Measurements from ENCODE around the gene FBLN5.
"Not testable (repeated sequence)": the region's sequence is repeated elsewhere in the genome, so short reads cannot be mapped to it uniquely, and the experiment has no call there.

FBLN5 gene

DNA sequence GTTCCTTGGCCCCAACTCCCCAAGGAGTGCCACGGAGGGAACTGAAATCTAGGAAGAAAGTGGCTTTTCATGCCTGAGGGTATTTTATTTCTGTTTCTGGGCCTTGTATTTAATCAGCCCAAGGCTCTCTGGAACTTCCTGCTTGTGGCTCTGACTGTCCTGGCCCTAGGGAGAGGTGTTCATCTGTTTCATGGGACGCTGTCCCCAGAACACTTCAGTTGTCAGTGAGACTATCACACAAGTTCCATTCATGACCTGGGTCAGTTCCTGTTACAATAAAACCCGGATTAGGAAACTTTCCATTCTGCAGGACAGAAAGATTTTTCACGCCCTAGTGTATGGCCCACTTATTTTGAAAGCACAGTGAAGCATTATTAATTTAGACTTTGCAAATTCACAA is 61.7 kb downstream of the FBLN5 start:
- DNase-seq (ENCODE audit: low read depth in 1 of 2, low spot score in 1 of 2) = no peak

GRCh38 chr14:91885113-91885712 is 62.3 kb downstream of the FBLN5 start:
- no peak for DNase-seq (ENCODE audit: low read depth in 1 of 2, low spot score in 1 of 2)

- DNase-seq (ENCODE audit: low read depth in 1 of 2, low spot score in 1 of 2) = no peak
Observed at GRCh38 chr14:91884664-91885063, 62.8 kb downstream of the FBLN5 start.

DNA sequence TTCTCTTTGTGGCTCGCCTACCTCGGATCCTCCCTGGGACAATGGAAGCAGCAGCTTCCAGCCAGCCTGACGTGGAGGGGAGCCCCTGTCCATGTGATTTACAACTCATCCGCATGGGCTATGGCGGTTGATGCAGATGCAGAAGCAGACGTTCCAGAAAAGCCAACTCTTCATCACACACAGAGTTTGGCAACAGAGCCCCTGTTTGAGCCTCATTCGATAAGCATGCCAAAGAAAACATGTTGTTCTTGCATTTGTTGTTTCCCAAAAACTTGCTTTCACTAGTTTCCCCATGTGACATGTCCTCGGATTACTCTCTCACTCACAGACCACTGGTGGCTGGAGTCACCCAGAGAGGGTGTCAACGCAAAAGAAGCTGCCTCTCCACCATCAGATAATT is 63.7 kb downstream of the FBLN5 start:
- no peak for DNase-seq (ENCODE audit: low read depth in 1 of 2, low spot score in 1 of 2)

DNA sequence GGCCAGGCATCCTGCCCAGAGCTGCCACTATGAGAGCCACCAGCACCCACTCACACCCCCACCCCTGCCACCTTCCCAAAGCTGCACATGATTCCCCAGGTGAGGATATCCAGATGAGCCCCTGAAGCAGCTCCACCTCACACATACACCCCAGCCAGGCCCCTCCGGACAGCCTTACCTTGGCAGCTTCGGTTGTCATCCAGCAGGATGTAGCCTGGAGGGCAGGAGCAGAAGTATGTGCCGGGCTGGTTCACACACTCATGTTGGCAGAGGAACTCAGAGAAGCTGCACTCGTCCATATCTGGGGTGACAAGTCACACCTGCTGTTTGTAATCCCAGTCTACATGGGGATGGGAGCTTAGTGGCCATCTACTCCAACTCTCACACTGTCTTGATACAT is 64.7 kb downstream of the FBLN5 start:
- no peak for DNase-seq (ENCODE audit: low read depth in 1 of 2, low spot score in 1 of 2)

GRCh38 chr14:91882369-91882768 is 65.1 kb downstream of the FBLN5 start:
- no peak for DNase-seq (ENCODE audit: low read depth in 1 of 2, low spot score in 1 of 2)

DNA sequence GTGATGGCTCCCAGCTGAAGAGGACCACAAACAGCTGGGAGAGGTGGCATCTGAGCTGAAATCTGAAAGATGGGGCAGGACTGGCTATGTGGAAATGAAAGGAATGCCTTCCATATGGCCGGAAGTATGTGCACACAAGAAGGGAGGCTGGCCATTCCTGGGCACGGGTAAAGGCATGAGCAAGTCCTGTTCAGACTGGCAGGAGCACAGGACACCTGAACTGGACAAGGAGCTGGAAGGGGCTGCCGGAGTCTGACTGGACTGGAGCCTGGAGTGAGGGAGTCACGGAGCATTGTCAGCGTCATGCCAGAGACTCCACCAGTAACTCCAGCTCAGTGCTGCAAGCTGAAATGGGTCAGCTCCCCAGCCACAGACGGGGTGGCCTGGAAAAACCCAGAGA is 68.3 kb downstream of the FBLN5 start:
- no peak for DNase-seq (ENCODE audit: low read depth in 1 of 2, low spot score in 1 of 2)

DNA sequence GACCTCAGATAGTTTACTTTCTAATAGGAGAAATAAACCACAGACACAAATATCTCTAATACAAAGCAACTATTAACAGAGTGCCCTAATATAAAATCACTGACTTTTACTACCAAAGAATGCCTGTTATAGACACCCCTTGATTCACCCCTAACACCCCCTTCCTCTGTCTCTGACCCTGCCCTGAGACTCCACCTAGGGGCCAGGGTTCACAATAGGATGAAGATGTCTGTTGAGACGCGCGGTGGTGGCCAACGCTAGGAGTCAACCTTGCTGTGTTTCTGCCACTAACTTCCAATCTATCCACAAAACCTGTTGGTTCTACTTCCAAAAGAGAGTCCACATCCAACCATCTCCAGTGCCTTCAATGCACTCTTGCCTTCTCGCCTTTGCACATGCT is 69.2 kb downstream of the FBLN5 start:
- no peak for DNase-seq (ENCODE audit: low read depth in 1 of 2, low spot score in 1 of 2)

- no peak for DNase-seq (ENCODE audit: low read depth in 1 of 2, low spot score in 1 of 2)
Observed at GRCh38 chr14:91877376-91877915, 70.0 kb downstream of the FBLN5 start.

- DNase-seq (ENCODE audit: low read depth in 1 of 2, low spot score in 1 of 2) = no peak
Observed at GRCh38 chr14:91876492-91876891, 71.0 kb downstream of the FBLN5 start.

DNA sequence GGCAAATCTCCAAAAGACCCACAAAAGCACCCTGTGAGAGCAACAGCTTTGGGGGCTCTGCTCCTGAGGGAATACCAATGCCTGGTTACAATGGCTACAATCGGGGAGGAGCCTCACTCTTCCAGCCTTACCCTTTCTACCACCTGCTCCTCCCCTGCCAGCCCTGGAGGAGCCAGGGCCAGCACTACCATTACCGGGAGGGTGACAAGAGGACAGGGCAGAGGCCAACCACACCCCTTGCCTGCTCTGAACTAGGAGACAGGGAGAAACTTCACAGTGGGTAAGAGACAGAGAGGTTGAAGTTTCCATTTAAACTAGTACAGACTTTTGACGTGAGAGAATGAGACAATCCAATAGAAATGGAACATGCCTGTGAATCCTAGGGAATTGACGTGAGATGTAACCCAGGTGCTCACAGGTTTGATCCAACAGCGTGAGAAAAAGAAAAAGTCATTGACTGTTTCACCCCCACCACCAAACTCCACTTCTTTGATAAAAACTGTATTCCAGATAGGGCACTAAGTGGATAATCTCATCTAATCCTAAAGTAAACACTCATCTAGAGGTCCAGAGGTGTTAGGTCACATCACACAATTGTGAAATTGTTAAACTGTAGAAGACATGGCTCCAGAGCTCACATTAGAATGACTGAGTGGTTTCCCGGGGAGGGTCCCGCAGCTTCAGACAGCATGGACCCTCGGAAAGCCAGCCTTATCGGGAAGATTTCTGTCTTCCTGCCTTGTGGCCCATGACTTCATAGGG is 71.8 kb downstream of the FBLN5 start:
- DNase-seq (ENCODE audit: low read depth in 1 of 2, low spot score in 1 of 2) = no peak

DNA sequence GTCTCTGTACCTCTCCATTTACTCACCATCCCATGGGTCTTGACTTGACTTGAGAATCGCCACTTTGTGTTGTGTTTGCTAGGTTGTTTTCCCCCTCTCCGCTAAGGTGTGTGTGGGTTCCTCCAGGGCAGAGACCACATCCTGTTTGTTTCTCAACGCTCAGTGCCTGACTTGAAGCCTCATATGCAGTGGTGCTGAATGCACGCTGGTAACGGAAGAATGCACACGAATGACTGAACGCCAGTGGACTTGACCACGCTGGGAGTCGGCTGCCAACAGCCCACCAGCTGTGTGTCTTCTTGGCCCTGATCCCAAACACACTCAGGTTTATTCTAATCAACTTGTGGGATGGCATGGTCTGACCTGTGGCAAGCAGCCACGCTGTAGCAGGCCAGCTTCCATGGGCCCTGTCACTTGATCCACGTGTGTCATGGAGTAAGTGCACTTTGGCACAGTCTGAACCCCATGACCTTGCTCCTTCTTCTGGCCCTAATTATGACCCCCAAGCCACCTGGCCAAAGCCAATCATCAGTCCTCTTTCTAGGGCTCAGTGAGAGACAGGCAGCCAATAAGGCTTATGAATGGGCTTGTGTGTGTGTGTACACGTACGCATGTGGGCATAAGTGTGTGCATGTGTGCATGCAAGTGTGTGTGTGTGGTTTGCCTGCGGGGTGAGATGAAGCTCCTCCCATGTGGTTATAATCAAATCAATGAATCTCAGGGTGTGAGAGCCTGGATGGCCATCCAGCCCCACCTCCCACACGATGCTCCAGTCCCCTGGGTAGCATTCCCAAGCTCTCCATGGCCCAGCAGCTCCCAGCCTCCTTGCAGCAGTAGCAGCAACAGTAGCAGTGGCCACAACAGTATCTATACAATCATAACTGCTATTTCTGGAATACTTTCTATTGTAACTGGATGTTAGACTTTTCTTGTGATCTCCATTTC is 73.8 kb downstream of the FBLN5 start:
- peak in 1 of 2 donors; percentile 55 for DNase-seq (ENCODE audit: low read depth in 1 of 2, low spot score in 1 of 2)

GRCh38 chr14:91872517-91873470 is 74.7 kb downstream of the FBLN5 start:
- no peak for DNase-seq (ENCODE audit: low read depth in 1 of 2, low spot score in 1 of 2)

DNA sequence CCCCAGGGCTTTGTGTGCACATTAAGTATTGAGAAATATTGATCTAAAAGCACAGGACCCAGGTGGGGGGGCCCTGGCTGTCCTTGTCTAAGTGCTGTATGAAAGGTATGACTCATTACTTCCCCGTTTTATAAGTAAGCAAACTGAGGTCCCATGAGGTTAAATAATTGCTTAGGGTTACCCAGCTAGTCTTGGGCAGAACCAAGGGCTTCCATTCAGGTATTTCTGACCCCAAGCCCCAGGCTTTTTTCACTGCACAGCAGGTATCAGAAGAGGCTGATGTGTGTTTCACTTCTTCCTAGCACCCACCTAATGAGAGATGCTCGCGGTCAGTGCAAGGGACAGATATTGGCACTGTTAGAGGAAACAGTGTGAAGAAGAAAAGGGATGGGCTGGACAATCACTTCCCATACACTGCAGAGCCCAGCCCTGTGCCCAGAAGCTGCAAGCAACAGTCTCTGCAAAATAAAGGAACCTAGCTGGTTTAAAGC is 75.4 kb downstream of the FBLN5 start:
- DNase-seq (ENCODE audit: low read depth in 1 of 2, low spot score in 1 of 2) = no peak

GRCh38 chr14:91871401-91871800 is 76.1 kb downstream of the FBLN5 start:
- not testable (repeated sequence) for DNase-seq (ENCODE audit: low read depth in 1 of 2, low spot score in 1 of 2)

DNA sequence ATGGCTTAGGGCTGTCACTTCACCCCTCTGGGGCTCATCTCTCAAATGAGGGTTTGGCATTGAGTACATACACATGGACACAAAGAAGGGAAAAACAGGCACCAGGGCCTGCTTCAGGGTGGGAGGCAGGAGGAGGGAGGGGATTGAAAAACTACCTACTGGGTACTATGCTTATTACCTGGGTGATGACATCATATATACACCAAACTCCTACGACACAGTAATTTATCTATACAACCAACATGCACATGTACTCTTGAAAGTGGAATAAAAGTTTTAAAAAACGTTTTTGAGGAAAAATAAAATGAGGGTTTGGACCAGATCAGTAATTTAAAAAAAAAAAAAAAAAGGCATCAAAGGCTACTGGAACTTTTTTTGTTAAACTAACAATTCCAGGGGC is 76.6 kb downstream of the FBLN5 start:
- DNase-seq (ENCODE audit: low read depth in 1 of 2, low spot score in 1 of 2) = no peak

- peak in 1 of 2 donors; percentile 45 for DNase-seq (ENCODE audit: low read depth in 1 of 2, low spot score in 1 of 2)
Observed at GRCh38 chr14:91870001-91870400, 77.5 kb downstream of the FBLN5 start.

DNA sequence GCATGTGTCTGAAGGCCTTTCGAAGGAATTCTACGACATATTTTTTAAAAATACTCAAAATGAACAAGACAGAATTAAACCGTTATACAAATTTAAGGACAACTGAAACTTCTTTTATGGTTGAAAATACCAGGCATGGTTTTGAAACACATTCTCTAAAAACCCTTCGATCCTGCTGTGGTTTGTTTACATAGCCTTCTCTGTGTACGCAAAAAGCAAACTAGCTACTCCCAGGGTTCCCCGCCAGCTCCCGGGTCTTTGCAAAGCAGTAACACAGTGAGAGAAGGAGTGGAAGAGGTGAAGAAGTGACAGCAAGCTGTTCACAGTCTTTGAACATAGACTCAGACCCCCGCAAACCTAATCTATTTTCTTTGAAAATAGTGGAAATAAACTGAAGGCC is 77.9 kb downstream of the FBLN5 start:
- DNase-seq (ENCODE audit: low read depth in 1 of 2, low spot score in 1 of 2) = no peak

DNA sequence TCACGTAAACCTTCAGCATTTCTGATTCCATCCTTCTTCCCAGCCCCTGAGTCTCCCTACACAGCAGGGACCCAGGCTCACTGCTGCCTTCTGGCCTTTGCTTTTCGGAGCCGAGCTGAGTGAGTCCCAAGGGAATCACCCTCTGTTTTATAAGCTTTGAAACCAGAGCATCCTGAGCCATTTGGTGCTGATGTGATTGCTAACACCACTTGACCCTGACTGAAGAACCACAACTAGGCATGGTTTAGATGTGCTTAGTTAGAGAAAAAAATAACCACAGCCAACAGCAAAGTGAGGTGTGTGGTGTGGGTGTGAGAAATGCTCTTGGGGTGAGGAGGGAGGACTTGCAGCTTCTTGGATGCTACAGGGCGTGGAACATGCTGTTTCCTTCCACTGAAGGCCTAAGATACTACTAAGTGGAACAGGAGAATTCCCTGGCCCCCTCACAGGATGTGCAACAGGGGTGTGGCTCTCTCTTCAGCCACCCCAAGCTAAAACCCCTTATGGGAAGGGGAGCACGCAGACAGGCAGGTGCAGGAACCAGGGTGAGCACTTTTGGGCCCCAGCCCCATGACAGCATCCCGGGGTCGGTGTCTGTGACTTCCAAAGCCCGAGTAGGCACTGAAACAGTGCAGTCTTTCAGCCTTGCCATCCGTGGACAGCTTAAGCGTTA is 80.0 kb downstream of the FBLN5 start, which contains the start of gene TC2N:
TSS of gene TC2N (minus strand) at position 221 of the 673 bp plus-strand sequence. CDS start 53,767 bp downstream, outside the sequence.
- peak in 1 of 2 donors; percentile 38 for DNase-seq (ENCODE audit: low read depth in 1 of 2, low spot score in 1 of 2)

All from activated CD4-positive, alpha-beta T cell treated with anti-CD3 and anti-CD28 coated beads, Interleukin-2, amount 50 U/mL, for 24 hours (primary cell).